MM.1S (cell line): ENCODE data around the gene SMOC2.

Experiments
- DNase-seq: peaks from one replicate; pipeline ENCODE4 v3.0.0-alpha.2; 2015
- H2AFZ ChIP-seq: fragments of 300-600 bp; sonication (generic); 2 replicates; pipeline ENCODE4 v1.6.0; 2016; ENCODE audit warnings: antibody characterized with exemption, low read length
- H3F3A ChIP-seq: fragments of 300-600 bp; sonication (generic); 2 replicates; pipeline ENCODE4 v1.6.1; 2016; ENCODE audit warnings: mild to moderate bottlenecking, antibody characterized with exemption, low read length, moderate library complexity, mixed read lengths; ENCODE audit not compliant: insufficient read depth
- H3K27ac ChIP-seq: fragments of 300-600 bp; sonication (generic); 2 replicates; pipeline ENCODE4 v1.5.1; 2016; ENCODE audit warnings: mild to moderate bottlenecking, low read length
- H3K27me3 ChIP-seq: fragments of 300-600 bp; sonication (generic); replicated peaks from 2 replicates; pipeline ENCODE4 v1.6.0; 2016; ENCODE audit warnings: low read length; ENCODE audit not compliant: insufficient read depth
- H3K36me3 ChIP-seq: fragments of 300-600 bp; sonication (generic); replicated peaks from 2 replicates; pipeline ENCODE4 v1.6.1; 2016; ENCODE audit warnings: mild to moderate bottlenecking, low read length, mixed read lengths; ENCODE audit not compliant: insufficient read depth
- H3K4me1 ChIP-seq: fragments of 300-600 bp; sonication (generic); 2 replicates; pipeline ENCODE4 v1.6.1; 2016; ENCODE audit warnings: low read length, mixed read lengths
- H3K4me2 ChIP-seq: fragments of 300-600 bp; sonication (generic); 2 replicates; pipeline ENCODE4 v1.6.0; 2016; ENCODE audit warnings: low read depth, low read length
- H3K4me3 ChIP-seq: fragments of 300-600 bp; sonication (generic); 2 replicates; pipeline ENCODE4 v1.5.1; 2016; ENCODE audit warnings: low read length, mixed read lengths
- H3K79me2 ChIP-seq: fragments of 300-600 bp; sonication (generic); 2 replicates; pipeline ENCODE4 v1.6.1; 2016; ENCODE audit warnings: mixed run types, low read length, mixed read lengths
- H3K9ac ChIP-seq: fragments of 300-600 bp; sonication (generic); 2 replicates; pipeline ENCODE4 v1.6.1; 2016; ENCODE audit warnings: low read length, mixed read lengths
- H3K9me2 ChIP-seq: fragments of 300-600 bp; sonication (generic); replicated peaks from 2 replicates; pipeline ENCODE4 v1.6.1; 2016; ENCODE audit warnings: mild to moderate bottlenecking, low read length, mixed read lengths; ENCODE audit not compliant: insufficient read depth
- H3K9me3 ChIP-seq: fragments of 300-600 bp; sonication (generic); replicated peaks from 2 replicates; pipeline ENCODE4 v1.6.1; 2016; ENCODE audit warnings: mild to moderate bottlenecking, low read length, mixed read lengths; ENCODE audit not compliant: insufficient read depth
- H4K20me1 ChIP-seq: fragments of 300-600 bp; sonication (generic); 2 replicates; pipeline ENCODE4 v1.6.1; 2016; ENCODE audit warnings: mild to moderate bottlenecking, low read length, moderate library complexity, mixed read lengths; ENCODE audit not compliant: insufficient read depth
- CTCF ChIP-seq: fragments of 300-600 bp; sonication (generic); IDR thresholded peaks from 2 replicates; pipeline ENCODE4 v1.5.1; 2016; ENCODE audit warnings: antibody characterized with exemption, low read length, mixed read lengths
- EZH2 ChIP-seq: fragments of 300-600 bp; sonication (generic); optimal IDR thresholded peaks from 2 replicates; pipeline ENCODE3; 2017; ENCODE audit warnings: low read depth, mild to moderate bottlenecking, antibody characterized with exemption, low read length, mixed read lengths
- EZH2phosphoT487 ChIP-seq: fragments of 300-600 bp; sonication (generic); IDR thresholded peaks from 2 replicates; pipeline ENCODE4 v1.6.1; 2018; ENCODE audit warnings: antibody characterized with exemption, low read length

Gene SMOC2

DNA sequence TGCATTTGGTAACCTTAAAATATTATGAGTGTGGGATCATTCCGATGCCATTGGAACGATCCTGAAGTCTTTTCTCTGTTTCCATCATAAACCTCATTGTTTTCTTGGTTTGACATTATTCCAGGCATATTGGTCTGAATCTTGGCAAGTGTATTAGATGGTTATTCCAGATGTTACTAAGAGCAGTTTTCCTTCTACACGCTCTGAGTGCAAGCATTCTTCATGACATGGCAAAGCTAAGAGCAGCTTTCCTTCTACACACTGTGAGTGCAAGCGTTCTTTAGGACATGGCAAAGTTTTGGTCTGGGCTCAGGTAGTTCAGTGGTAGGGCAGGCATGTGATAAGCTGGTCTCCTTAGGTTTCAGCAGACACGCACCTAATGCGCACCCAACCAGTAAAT, 53.0 kb downstream of the SMOC2 start:
- no peaks in the 10 kb centered on the region for H3K9me3 ChIP-seq
- no peak overlapping the region for H3K9ac ChIP-seq
- H3F3A ChIP-seq = no peaks in the 10 kb centered on the region
- H4K20me1 ChIP-seq = no peaks in the 10 kb centered on the region
- H3K4me1 ChIP-seq = no peaks in the 10 kb centered on the region
- no peaks in the 10 kb centered on the region for H3K36me3 ChIP-seq
- TF ChIP-seq CTCF = no peak
- no peak for TF ChIP-seq EZH2phosphoT487
- TF ChIP-seq EZH2 = no peak
- H3K4me2 ChIP-seq = no peak overlapping the region
- H3K9me2 ChIP-seq = no peaks in the 10 kb centered on the region
- H2AFZ ChIP-seq = no peak overlapping the region
- no peak overlapping the region for H3K4me3 ChIP-seq
- H3K79me2 ChIP-seq = no peaks in the 10 kb centered on the region
- H3K27ac ChIP-seq = no peak overlapping the region
- DNase-seq = no peak
- no peaks in the 10 kb centered on the region for H3K27me3 ChIP-seq

DNA sequence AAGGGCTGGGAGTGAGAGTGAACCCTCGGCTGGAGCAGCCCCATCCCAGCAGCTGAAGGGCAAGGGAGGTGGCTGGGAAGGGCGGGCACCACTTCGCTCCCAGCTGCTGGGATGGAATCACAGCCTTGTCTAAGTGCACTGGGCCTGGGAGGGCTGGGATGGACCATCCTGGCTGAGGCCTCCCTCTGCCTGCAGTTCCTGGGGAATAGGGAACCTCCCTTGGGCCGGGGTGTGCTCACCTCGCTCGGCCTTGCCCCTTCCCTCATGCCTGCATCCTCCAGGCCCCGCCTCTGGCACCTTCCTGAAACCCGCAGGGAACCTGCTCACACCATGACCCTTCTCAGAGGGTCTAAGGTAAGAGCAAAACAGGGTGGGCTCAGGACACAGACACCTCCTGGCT, 53.7 kb downstream of the SMOC2 start:
- Histone ChIP-seq H3K27me3 (no peaks in the 10 kb centered on the region), H3K4me1 (no peaks in the 10 kb centered on the region), H4K20me1 (no peaks in the 10 kb centered on the region), H2AFZ (no peak overlapping the region), H3K4me3 (no peak overlapping the region), H3K36me3 (no peaks in the 10 kb centered on the region), H3K9me3 (no peaks in the 10 kb centered on the region), H3K79me2 (no peaks in the 10 kb centered on the region), H3K9me2 (no peaks in the 10 kb centered on the region), H3K4me2 (no peak overlapping the region), H3F3A (no peaks in the 10 kb centered on the region), H3K9ac (no peak overlapping the region), H3K27ac (no peak overlapping the region)
- TF ChIP-seq EZH2 (no peak), CTCF (no peak), EZH2phosphoT487 (no peak)
- DNase-seq = no peak

GRCh38 chr6:168495133-168495532, 54.1 kb downstream of the SMOC2 start:
- H3K9ac ChIP-seq = no peak overlapping the region

More at GRCh38 chr6:168495133-168495532, 54.1 kb downstream of the SMOC2 start:
- Histone ChIP-seq H3K36me3 (no peaks in the 10 kb centered on the region), H3K4me3 (no peak overlapping the region), H2AFZ (no peak overlapping the region), H4K20me1 (no peaks in the 10 kb centered on the region), H3K4me1 (no peaks in the 10 kb centered on the region), H3K4me2 (no peak overlapping the region), H3K9me3 (no peaks in the 10 kb centered on the region), H3K27me3 (no peaks in the 10 kb centered on the region), H3K79me2 (no peaks in the 10 kb centered on the region), H3K27ac (no peak overlapping the region), H3F3A (no peaks in the 10 kb centered on the region), H3K9me2 (no peaks in the 10 kb centered on the region)
- no peak for DNase-seq
- TF ChIP-seq EZH2 (no peak), CTCF (no peak), EZH2phosphoT487 (no peak)
